Calu3 (cell line): ENCODE measurements around the gene PLEKHH3. TPM values are rescaled to one million over a fixed set of nuclear protein-coding genes. Genes with fewer than 3 reads are reported as not detected.
A peak's percentile ranks its signal among the peaks of the same experiment; 100 is the strongest.

Source experiments
- BruUV-seq: library from RNA; stranded (reverse); fragments of 400-500 nt; replicated peaks from 2 replicates; lab custom pipeline; 2021; lab: Mats Ljungman, UMichigan
- CTCF ChIA-PET: fragments of 300-600 bp; sonication (Branson Sonifier 250); formaldehyde crosslinking; loops from one replicate; lab custom pipeline; 2022; ENCODE audit warnings: antibody characterized with exemption; lab: Charles Lee
- DNase-seq: peaks from one replicate; pipeline ENCODE4 v3.0.0; 2022
- H3K27ac Mint-ChIP-seq: one replicate; pipeline ENCODE4 v1.8.0; 2022; ENCODE audit warnings: mixed read lengths; ENCODE audit not compliant: unreplicated experiment
- H3K27me3 Mint-ChIP-seq: one replicate; pipeline ENCODE4 v1.8.0; 2022; ENCODE audit warnings: mixed read lengths; ENCODE audit not compliant: unreplicated experiment
- H3K36me3 Mint-ChIP-seq: one replicate; pipeline ENCODE4 v1.8.0; 2022; ENCODE audit warnings: mild to moderate bottlenecking, moderate library complexity, mixed read lengths; ENCODE audit not compliant: insufficient read depth, unreplicated experiment
- H3K4me1 Mint-ChIP-seq: one replicate; pipeline ENCODE4 v1.8.0; 2022; ENCODE audit warnings: mild to moderate bottlenecking, low read depth, mixed read lengths; ENCODE audit not compliant: unreplicated experiment
- H3K4me3 Mint-ChIP-seq: one replicate; pipeline ENCODE4 v1.8.0; 2022; ENCODE audit warnings: mild to moderate bottlenecking, low read depth, moderate library complexity, mixed read lengths; ENCODE audit not compliant: unreplicated experiment
- H3K9me3 Mint-ChIP-seq: one replicate; pipeline ENCODE4 v1.8.0; 2022; ENCODE audit warnings: low read depth, mixed read lengths; ENCODE audit not compliant: unreplicated experiment
- CTCF ChIP-seq: fragments of 200-600 bp; IDR thresholded peaks from one replicate; pipeline ENCODE4 v1.8.0; 2022; ENCODE audit warnings: antibody characterized with exemption; ENCODE audit not compliant: unreplicated experiment
- intact Hi-C: fragments of 100-400 bp; cut with micrococcal nuclease; formaldehyde crosslinking; loops from one replicate; pipeline ENCODE4 v1.10.0; 2022; ENCODE audit not compliant: unreplicated experiment
- total RNA-seq: library from RNA; stranded (reverse); gene quantifications from 2 replicates; pipeline ENCODE4 v1.2.3, GENCODE V29; 2022

Gene PLEKHH3
- total RNA-seq, 1 experiment from 2014 or later: 35.2 TPM

GRCh38 chr17:42679492-42680330, 2.9 kb upstream of the PLEKHH3 start:
- TF ChIP-seq CTCF: peak; percentile 96
- Mint-ChIP-seq H3K4me1 (peaks cover 55% of the 10 kb centered on the region), H3K9me3 (no peaks in the 10 kb centered on the region), H3K36me3 (peaks cover 68% of the 10 kb centered on the region), H3K4me3 (peak overlapping the region; percentile 93), H3K27me3 (peaks cover 35% of the 10 kb centered on the region), H3K27ac (no peak overlapping the region)
- DNase-seq: peak; percentile 95
- BruUV-seq: no TSS peak
- intact Hi-C loops: loop anchor here (5.0 to 10.0 kb wide), 3 partner anchors 72 to 102 kb away; partner anchors contain the start of genes PSMC3IP, RAMP2, RETREG3 and TUBG1
- CTCF ChIA-PET: interaction anchor here (0.8 to 6.3 kb wide), 11 partner anchors 12 to 112 kb away, joined by 3 to 66 read pairs (median 5); partner anchors contain the start of genes MLX, PSMC3IP, RETREG3 and TUBG1

- peaks cover 30% of the 10 kb centered on the region for H3K27me3 Mint-ChIP-seq
Measured at GRCh38 chr17:42678951-42679491, 2.2 kb upstream of the PLEKHH3 start.

GRCh38 chr17:42677921-42678781, 1.4 kb upstream of the PLEKHH3 start:
- intact Hi-C loops: loop anchor here (5.0 to 10.0 kb wide), 3 partner anchors 71 to 101 kb away; partner anchors contain the start of genes PSMC3IP, RAMP2, RETREG3 and TUBG1
- peak; percentile 95 for DNase-seq
- TSS peak; percentile 91 for BruUV-seq
- CTCF ChIA-PET: interaction anchor here (0.8 to 6.3 kb wide), 11 partner anchors 11 to 111 kb away, joined by 3 to 66 read pairs (median 8); partner anchors contain the start of genes MLX, PSMC3IP, RETREG3 and TUBG1
- TF ChIP-seq CTCF: no peak
- peak overlapping the region; percentile 93 for H3K4me3 Mint-ChIP-seq
- H3K9me3 Mint-ChIP-seq: no peaks in the 10 kb centered on the region
- H3K36me3 Mint-ChIP-seq: peaks cover 70% of the 10 kb centered on the region
- peaks cover 57% of the 10 kb centered on the region for H3K4me1 Mint-ChIP-seq
- peaks cover 21% of the 10 kb centered on the region for H3K27me3 Mint-ChIP-seq
- H3K27ac Mint-ChIP-seq: peak overlapping the region; percentile 94

More at GRCh38 chr17:42678951-42679491, 2.2 kb upstream of the PLEKHH3 start:
- Mint-ChIP-seq H3K9me3 (no peaks in the 10 kb centered on the region), H3K27ac (peak overlapping the region; percentile 94), H3K4me3 (peak overlapping the region; percentile 93), H3K36me3 (peaks cover 74% of the 10 kb centered on the region), H3K4me1 (peaks cover 62% of the 10 kb centered on the region)
- intact Hi-C loops: loop anchor here (5.0 to 10.0 kb wide), 3 partner anchors 72 to 102 kb away; partner anchors contain the start of genes PSMC3IP, RAMP2, RETREG3 and TUBG1
- CTCF ChIA-PET: interaction anchor here (0.8 to 6.3 kb wide), 12 partner anchors 12 to 112 kb away, joined by 3 to 66 read pairs (median 5); partner anchors contain the start of genes MLX, PSMC3IP, RETREG3 and TUBG1
- TF ChIP-seq CTCF: no peak
- peak; percentile 67 for DNase-seq
- BruUV-seq: no TSS peak
